SU-DHL-6 (cell line): ENCODE data around the gene SRL.

Experiments used
- H2AFZ ChIP-seq: fragments of 200-600 bp; sonication (generic); 2 replicates; pipeline ENCODE4 v1.6.1; 2014; ENCODE audit warnings: low read depth, mild to moderate bottlenecking, moderate library complexity, mixed read lengths, antibody characterized with exemption, low read length; ENCODE audit not compliant: severe bottlenecking
- H3F3A ChIP-seq: fragments of 200-600 bp; shearing (Covaris generic); 2 replicates; pipeline ENCODE4 v1.6.0; 2016; ENCODE audit warnings: antibody characterized with exemption, mild to moderate bottlenecking; ENCODE audit not compliant: insufficient read depth
- H3K27ac ChIP-seq: fragments of 200-600 bp; sonication (generic); 2 replicates; pipeline ENCODE4 v1.5.1; 2016; ENCODE audit warnings: low read depth, mild to moderate bottlenecking, low read length, moderate library complexity, mixed read lengths
- H3K27me3 ChIP-seq: fragments of 200-600 bp; sonication (generic), shearing (Covaris generic); 2 replicates; pipeline ENCODE4 v1.6.0; 2014; ENCODE audit warnings: mild to moderate bottlenecking, low read length
- H3K36me3 ChIP-seq: fragments of 200-600 bp; sonication (generic); 2 replicates; pipeline ENCODE4 v1.6.1; 2014; ENCODE audit warnings: mild to moderate bottlenecking, low read length, mixed read lengths
- H3K4me2 ChIP-seq: fragments of 300-600, 200-600 bp; shearing (Covaris generic), sonication (generic); 2 replicates; pipeline ENCODE4 v1.6.0; 2014; ENCODE audit warnings: low read length, low read depth, mild to moderate bottlenecking; ENCODE audit not compliant: poor library complexity, severe bottlenecking
- H3K4me3 ChIP-seq: fragments of 200-600 bp; sonication (generic); 2 replicates; pipeline ENCODE4 v1.5.1; 2014; ENCODE audit warnings: antibody characterized with exemption, low read length, mild to moderate bottlenecking, mixed read lengths; ENCODE audit not compliant: insufficient read depth, poor library complexity, severe bottlenecking
- H3K79me2 ChIP-seq: fragments of 200-600 bp; sonication (generic); 2 replicates; pipeline ENCODE4 v1.6.1; 2014; ENCODE audit warnings: mild to moderate bottlenecking, low read length, moderate library complexity; ENCODE audit not compliant: insufficient read depth
- H3K9ac ChIP-seq: fragments of 200-600 bp; sonication (generic); 2 replicates; pipeline ENCODE4 v1.7.0; 2014; ENCODE audit warnings: mild to moderate bottlenecking, low read length
- H3K9me2 ChIP-seq: fragments of 200-600 bp; sonication (generic); replicated peaks from 2 replicates; pipeline ENCODE4 v1.6.1; 2014; ENCODE audit warnings: low read length; ENCODE audit not compliant: insufficient read depth
- H3K9me3 ChIP-seq: fragments of 200-600 bp; sonication (generic); 2 replicates; pipeline ENCODE4 v1.6.1; 2014; ENCODE audit warnings: low read length, mixed read lengths; ENCODE audit not compliant: insufficient read depth
- H4K20me1 ChIP-seq: fragments of 200-600 bp; sonication (generic); 2 replicates; pipeline ENCODE4 v1.6.1; 2014; ENCODE audit warnings: low read depth, mild to moderate bottlenecking, antibody characterized with exemption, low read length, moderate library complexity, mixed read lengths
- CTCF ChIP-seq: fragments of 200-600 bp; sonication (generic); IDR thresholded peaks from one replicate; pipeline ENCODE4 v1.5.1; 2017; ENCODE audit warnings: antibody characterized with exemption, mild to moderate bottlenecking, low read length, moderate library complexity; ENCODE audit not compliant: insufficient read depth, poor library complexity, severe bottlenecking
- EZH2phosphoT487 ChIP-seq: fragments of 200-600 bp; sonication (generic), shearing (Covaris generic); conservative IDR thresholded peaks from 2 replicates; pipeline ENCODE4 v1.6.1; 2018; ENCODE audit warnings: mild to moderate bottlenecking, antibody characterized with exemption, low read length, moderate library complexity, mixed read lengths

The SRL gene

GRCh38 chr16:4261557-4262172, 19.8 kb upstream of the SRL start:
- H3F3A ChIP-seq = no peaks in the 10 kb centered on the region
- peaks cover 35% of the 10 kb centered on the region for H3K79me2 ChIP-seq
- no peaks in the 10 kb centered on the region for H3K9me2 ChIP-seq
- no peaks in the 10 kb centered on the region for H4K20me1 ChIP-seq
- no peak overlapping the region for H3K9ac ChIP-seq
- 0 out of 2 replicates have a peak, but pooled peaks cover 2% of the 10 kb centered on the region for H3K36me3 ChIP-seq
- H3K27me3 ChIP-seq = no peaks in the 10 kb centered on the region
- H2AFZ ChIP-seq = no peak overlapping the region
- no peak overlapping the region for H3K4me3 ChIP-seq
- H3K9me3 ChIP-seq = no peaks in the 10 kb centered on the region
- TF ChIP-seq EZH2phosphoT487 = no peak
- TF ChIP-seq CTCF = peak; percentile 52
- no peak overlapping the region for H3K4me2 ChIP-seq
- H3K27ac ChIP-seq = no peak overlapping the region

- Histone ChIP-seq H3K9ac (no peak overlapping the region), H3K27ac (no peak overlapping the region), H3K9me3 (no peaks in the 10 kb centered on the region), H2AFZ (no peak overlapping the region), H4K20me1 (no peaks in the 10 kb centered on the region), H3K36me3 (0 out of 2 replicates have a peak, but pooled peaks cover 2% of the 10 kb centered on the region), H3K4me3 (no peak overlapping the region), H3K79me2 (peaks cover 23% of the 10 kb centered on the region), H3K27me3 (no peaks in the 10 kb centered on the region), H3K9me2 (no peaks in the 10 kb centered on the region), H3K4me2 (no peak overlapping the region), H3F3A (no peaks in the 10 kb centered on the region)
- TF ChIP-seq CTCF (no peak), EZH2phosphoT487 (no peak)
These were observed 18.5 kb upstream of the SRL start for GRCh38 chr16:4260360-4260759.

- Histone ChIP-seq H3K9ac (no peak overlapping the region), H2AFZ (no peak overlapping the region), H3K27me3 (no peaks in the 10 kb centered on the region), H3K27ac (no peak overlapping the region), H3F3A (0 out of 2 replicates have a peak, but pooled peaks cover under 1% of the 10 kb centered on the region), H3K4me2 (no peak overlapping the region), H3K79me2 (peaks cover 2% of the 10 kb centered on the region; the same call in 1 of the 2 replicates), H3K9me3 (no peaks in the 10 kb centered on the region), H4K20me1 (no peaks in the 10 kb centered on the region), H3K36me3 (0 out of 2 replicates have a peak, but pooled peaks cover 2% of the 10 kb centered on the region), H3K4me3 (no peak overlapping the region), H3K9me2 (no peaks in the 10 kb centered on the region)
- TF ChIP-seq EZH2phosphoT487 (no peak), CTCF (no peak)
These were observed 16.0 kb upstream of the SRL start for GRCh38 chr16:4257646-4258556.
